SK-N-SH (cell line): Measurements from ENCODE around the gene PHYKPL. TPM values are rescaled to one million over a fixed set of nuclear protein-coding genes. Genes with fewer than 3 reads are reported as not detected.

Source experiments
- CTCF ChIA-PET: fragments of 300-600, 350-600 bp; formaldehyde crosslinking; extraction: SDS; loops from one replicate; lab custom pipeline; 2021; lab: Yijun Ruan, JAX
- POLR2A ChIA-PET: fragments of 350-600 bp; sonication (Branson Sonifier 250); formaldehyde crosslinking; extraction: SDS; loops from one replicate; lab custom pipeline; 2020; ENCODE audit warnings: antibody characterized with exemption, inconsistent platforms; lab: Yijun Ruan, JAX
- DNase-seq: peaks from one replicate; pipeline ENCODE4 v3.0.0; 2012
- H2AFZ ChIP-seq: fragments of 200-600 bp; sonication (generic); 2 replicates; pipeline ENCODE4 v1.8.1; 2016; ENCODE audit warnings: antibody characterized with exemption, mild to moderate bottlenecking, low read depth
- H3F3A ChIP-seq: fragments of 200-600 bp; sonication (generic); replicated peaks from 2 replicates; pipeline ENCODE3; 2016; ENCODE audit warnings: antibody characterized with exemption, mild to moderate bottlenecking; ENCODE audit not compliant: insufficient read depth
- H3K27ac ChIP-seq, 2 experiments: fragments of 200-500 bp in 1 of 2; fragments of 200-600 bp in 1 of 2; sonication (Bioruptor generic) in 1 of 2; sonication (generic), shearing (Covaris generic) in 1 of 2; 2 replicates each; pipeline versions ENCODE4 v1.5.1 to v1.6.1; 2014 to 2016; ENCODE audit warnings: low read depth in 2 of 2, inconsistent platforms in 1 of 2, low read length in 1 of 2, mild to moderate bottlenecking in 1 of 2, mixed read lengths in 1 of 2
- H3K27me3 ChIP-seq: fragments of 200-600 bp; sonication (generic), shearing (Covaris generic); 2 replicates; pipeline ENCODE4 v1.6.1; 2016; ENCODE audit warnings: mixed run types; ENCODE audit not compliant: insufficient read depth
- H3K36me3 ChIP-seq, 2 experiments: fragments of 200-500 bp in 1 of 2; fragments of 200-600 bp in 1 of 2; sonication (Bioruptor generic) in 1 of 2; sonication (generic) in 1 of 2; replicated peaks in 1 of 2; 2 replicates each; pipeline versions ENCODE3 to v1.5.1; 2014 to 2016; ENCODE audit warnings: low read length in 1 of 2, mild to moderate bottlenecking in 1 of 2; ENCODE audit not compliant: insufficient read depth in 2 of 2, control insufficient read depth in 1 of 2
- H3K4me1 ChIP-seq, 2 experiments: fragments of 200-500 bp in 1 of 2; fragments of 200-600 bp in 1 of 2; sonication (Bioruptor generic) in 1 of 2; sonication (generic), shearing (Covaris generic) in 1 of 2; 2 replicates each; pipeline versions ENCODE4 v1.5.1 to v1.6.1; 2014 to 2016; ENCODE audit warnings: low read depth in 1 of 2, low read length in 1 of 2, mixed run types in 1 of 2; ENCODE audit not compliant: insufficient read depth in 2 of 2, control insufficient read depth in 1 of 2
- H3K4me2 ChIP-seq: fragments of 200-600 bp; sonication (generic), shearing (Covaris generic); 2 replicates; pipeline ENCODE4 v1.6.1; 2017; ENCODE audit warnings: mixed run types
- H3K4me3 ChIP-seq, 2 experiments: fragments of 200-500 bp in 1 of 2; fragments of 200-600 bp in 1 of 2; sonication (Bioruptor generic) in 1 of 2; sonication (generic), shearing (Covaris generic) in 1 of 2; 2 replicates each; pipeline versions ENCODE4 v1.5.1 to v1.8.1; 2014 to 2016; ENCODE audit warnings: low read depth in 2 of 2, inconsistent platforms in 1 of 2, low read length in 1 of 2, mild to moderate bottlenecking in 1 of 2, mixed read lengths in 1 of 2, moderate library complexity in 1 of 2
- H3K79me2 ChIP-seq: fragments of 200-600 bp; sonication (generic); 2 replicates; pipeline ENCODE4 v1.8.1; 2017; ENCODE audit warnings: mild to moderate bottlenecking; ENCODE audit not compliant: insufficient read depth
- H3K9ac ChIP-seq: fragments of 200-600 bp; sonication (generic); 2 replicates; pipeline ENCODE4 v1.6.1; 2017; ENCODE audit warnings: mixed run types
- H3K9me2 ChIP-seq: fragments of 200-600 bp; sonication (generic); 2 replicates; pipeline ENCODE4 v1.6.1; 2017; ENCODE audit warnings: mixed run types
- H3K9me3 ChIP-seq: fragments of 200-600 bp; sonication (generic); 2 replicates; pipeline ENCODE4 v1.6.1; 2017; ENCODE audit warnings: mixed run types, mild to moderate bottlenecking, moderate library complexity
- H4K20me1 ChIP-seq: fragments of 200-600 bp; sonication (generic); 2 replicates; pipeline ENCODE4 v1.6.1; 2017; ENCODE audit warnings: mild to moderate bottlenecking, mixed run types; ENCODE audit not compliant: insufficient read depth
- CHD2 ChIP-seq: fragments of 150-350 bp; IDR thresholded peaks from 2 replicates; pipeline ENCODE4 v1.6.1; 2018; ENCODE audit warnings: low read length; ENCODE audit not compliant: partially characterized antibody
- ELF1 ChIP-seq: IDR thresholded peaks from 2 replicates; pipeline ENCODE4 v1.4.0; 2012
- EP300 ChIP-seq, 2 experiments: IDR thresholded peaks; 2 replicates each; pipeline versions ENCODE4 v1.4.0 to v1.6.1; 2012; ENCODE audit warnings: borderline replicate concordance in 1 of 2, low read depth in 1 of 2, low read length in 1 of 2
- FOSL2 ChIP-seq: IDR thresholded peaks from 2 replicates; pipeline ENCODE4 v1.4.0; 2012; ENCODE audit warnings: low read depth, mild to moderate bottlenecking, moderate library complexity, borderline replicate concordance
- FOXJ3 ChIP-seq: sonication (generic); formaldehyde crosslinking; IDR thresholded peaks from 2 replicates; pipeline ENCODE4 v1.5.1; 2020; ENCODE audit warnings: mild to moderate bottlenecking, missing genetic modification reagents
- FOXM1 ChIP-seq: IDR thresholded peaks from 2 replicates; pipeline ENCODE4 v1.4.0; 2012; ENCODE audit warnings: low read depth, mild to moderate bottlenecking
- GATA2 ChIP-seq: sonication (generic); formaldehyde crosslinking; IDR thresholded peaks from 2 replicates; pipeline ENCODE4 v1.5.0; 2020; ENCODE audit warnings: mild to moderate bottlenecking, missing genetic modification reagents
- NFIC ChIP-seq: IDR thresholded peaks from 2 replicates; pipeline ENCODE4 v1.4.0; 2012; ENCODE audit warnings: borderline replicate concordance
- NRF1 ChIP-seq: IDR thresholded peaks from 2 replicates; pipeline ENCODE4 v1.6.1; 2012; ENCODE audit warnings: low read depth, mild to moderate bottlenecking, low read length
- RFX5 ChIP-seq: IDR thresholded peaks from 2 replicates; pipeline ENCODE4 v1.6.1; 2012; ENCODE audit warnings: mild to moderate bottlenecking, improper control_type of control experiment, low read length
- SMC3 ChIP-seq: IDR thresholded peaks from 2 replicates; pipeline ENCODE4 v1.6.1; 2012; ENCODE audit warnings: low read depth, low read length, improper control_type of control experiment
- TCF12 ChIP-seq: IDR thresholded peaks from 2 replicates; pipeline ENCODE4 v1.4.0; 2012
- TEAD4 ChIP-seq: IDR thresholded peaks from 2 replicates; pipeline ENCODE4 v1.4.0; 2012; ENCODE audit warnings: mild to moderate bottlenecking, borderline replicate concordance; ENCODE audit not compliant: insufficient read depth
- WGBS: methylation state at CpG from one replicate; pipeline ENCODE4 v1.1.6; 2017; ENCODE audit warnings: low lambda C conversion rate; 5-methylcytosine and 5-hydroxymethylcytosine counted together
- polyA plus RNA-seq, 3 experiments: library from polyadenylated mRNA; depleted of rRNA; stranded (reverse); fragments of >200 nt; gene quantifications; 2 replicates each; pipeline ENCODE4 v1.2.3, GENCODE V29; 2012
- TF ChIP-seq, protein P1 (sequence below): IDR thresholded peaks from 2 replicates; pipeline ENCODE4 v1.4.0; 2012; ENCODE audit warnings: low read depth
- TF ChIP-seq, protein P2 (sequence below): fragments of 200-600 bp; sonication (generic); IDR thresholded peaks from 2 replicates; pipeline ENCODE4 v1.6.1; 2017; ENCODE audit warnings: antibody characterized with exemption, mild to moderate bottlenecking, moderate library complexity

The PHYKPL gene
- polyA plus RNA-seq, 1 of the 3 experiments (the other 2 are of a cell fraction): 46.8 TPM

DNA sequence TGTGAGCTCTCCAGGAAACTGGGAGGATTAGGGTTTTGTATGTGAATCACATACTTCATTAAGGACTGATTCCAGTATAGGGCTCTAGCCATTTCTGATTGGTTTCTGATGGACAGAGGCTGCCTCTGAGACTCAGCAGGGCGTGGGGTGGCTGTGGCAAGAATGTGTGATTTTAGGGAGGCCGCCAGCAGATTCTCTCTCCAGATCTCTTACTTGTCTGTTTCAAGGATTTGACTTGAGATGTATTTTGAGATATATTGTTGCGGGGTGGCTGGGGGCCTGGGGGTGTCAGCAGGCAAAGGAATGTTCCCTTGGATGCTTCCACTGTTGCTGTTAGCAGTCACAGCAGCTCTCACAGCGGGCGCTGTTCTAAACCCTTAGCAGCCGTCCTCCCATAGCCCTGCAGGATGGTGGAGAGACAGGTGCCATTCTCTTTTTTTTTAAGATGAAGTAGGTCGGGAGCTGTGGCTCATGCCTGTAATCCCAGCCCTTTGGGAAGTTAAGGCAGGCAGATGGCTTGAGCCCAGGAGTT is 36.3 kb downstream of the PHYKPL start:
- no peak overlapping the region for H3K4me3 ChIP-seq
- H3K79me2 ChIP-seq: no peaks in the 10 kb centered on the region
- no peaks in the 10 kb centered on the region for H3K4me1 ChIP-seq
- H3F3A ChIP-seq: no peaks in the 10 kb centered on the region
- no peak for TF ChIP-seq CHD2
- POLR2A ChIA-PET: interaction anchor here (1.4 kb wide), 1 partner anchor 8 kb away, joined by 3 read pairs; the partner anchor contains the start of gene HNRNPAB
- no peak overlapping the region for H2AFZ ChIP-seq
- CTCF ChIA-PET: interaction anchor here (0.8 to 2.3 kb wide), 6 partner anchors 10 to 393 kb away, joined by 3 to 9 read pairs (median 4); partner anchors contain the start of gene COL23A1
- DNase-seq: no peak
- no peaks in the 10 kb centered on the region for H3K9me3 ChIP-seq
- WGBS: 78% methylated on average over 7 of the region's 7 CpGs
- H3K4me2 ChIP-seq: no peak overlapping the region
- H3K9ac ChIP-seq: no peak overlapping the region
- H3K27ac ChIP-seq: no peak overlapping the region
- H3K27me3 ChIP-seq: no peaks in the 10 kb centered on the region; the same call in 1 of the 2 replicates
- no peaks in the 10 kb centered on the region for H3K9me2 ChIP-seq
- no peaks in the 10 kb centered on the region for H3K36me3 ChIP-seq
- no peaks in the 10 kb centered on the region for H4K20me1 ChIP-seq

DNA sequence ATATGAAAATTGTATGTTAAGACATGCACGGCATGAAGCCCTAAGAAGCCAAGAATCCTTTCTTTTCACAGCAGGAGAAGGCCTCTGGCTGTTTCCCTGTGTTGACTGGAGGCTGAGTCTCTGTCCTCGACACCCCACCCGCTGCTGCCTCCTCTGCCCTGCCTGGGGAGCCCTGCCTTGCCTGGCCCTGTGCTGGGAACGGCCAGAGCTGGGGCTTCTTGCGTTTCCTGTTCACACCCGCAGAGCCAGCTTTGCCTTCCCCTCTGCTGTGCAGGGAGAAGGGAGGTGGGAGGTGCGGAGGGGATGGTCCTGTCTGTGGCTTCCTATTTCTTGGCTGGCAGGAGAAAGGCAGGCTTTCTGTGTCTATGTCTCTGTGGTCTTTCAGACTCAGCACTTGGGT is 38.6 kb downstream of the PHYKPL start:
- Histone ChIP-seq H4K20me1 (no peaks in the 10 kb centered on the region), H3K9me3 (no peaks in the 10 kb centered on the region), H3F3A (no peaks in the 10 kb centered on the region), H2AFZ (no peak overlapping the region)
- POLR2A ChIA-PET: no interaction called here
- TF ChIP-seq, protein P1, sequence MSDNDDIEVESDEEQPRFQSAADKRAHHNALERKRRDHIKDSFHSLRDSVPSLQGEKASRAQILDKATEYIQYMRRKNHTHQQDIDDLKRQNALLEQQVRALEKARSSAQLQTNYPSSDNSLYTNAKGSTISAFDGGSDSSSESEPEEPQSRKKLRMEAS: no peak
- no peak for TF ChIP-seq FOXJ3 (CRISPR knock-in tag)
- no peak for TF ChIP-seq CHD2
- no peak for TF ChIP-seq FOXM1
- TF ChIP-seq EP300 (IDR thresholded peaks at IDR 0.05; ENCODE audit: borderline replicate concordance in 1 of 2, low read depth in 1 of 2, low read length in 1 of 2): no peak
- TF ChIP-seq RFX5: no peak
- no peak for TF ChIP-seq TEAD4
- TF ChIP-seq, protein P2, sequence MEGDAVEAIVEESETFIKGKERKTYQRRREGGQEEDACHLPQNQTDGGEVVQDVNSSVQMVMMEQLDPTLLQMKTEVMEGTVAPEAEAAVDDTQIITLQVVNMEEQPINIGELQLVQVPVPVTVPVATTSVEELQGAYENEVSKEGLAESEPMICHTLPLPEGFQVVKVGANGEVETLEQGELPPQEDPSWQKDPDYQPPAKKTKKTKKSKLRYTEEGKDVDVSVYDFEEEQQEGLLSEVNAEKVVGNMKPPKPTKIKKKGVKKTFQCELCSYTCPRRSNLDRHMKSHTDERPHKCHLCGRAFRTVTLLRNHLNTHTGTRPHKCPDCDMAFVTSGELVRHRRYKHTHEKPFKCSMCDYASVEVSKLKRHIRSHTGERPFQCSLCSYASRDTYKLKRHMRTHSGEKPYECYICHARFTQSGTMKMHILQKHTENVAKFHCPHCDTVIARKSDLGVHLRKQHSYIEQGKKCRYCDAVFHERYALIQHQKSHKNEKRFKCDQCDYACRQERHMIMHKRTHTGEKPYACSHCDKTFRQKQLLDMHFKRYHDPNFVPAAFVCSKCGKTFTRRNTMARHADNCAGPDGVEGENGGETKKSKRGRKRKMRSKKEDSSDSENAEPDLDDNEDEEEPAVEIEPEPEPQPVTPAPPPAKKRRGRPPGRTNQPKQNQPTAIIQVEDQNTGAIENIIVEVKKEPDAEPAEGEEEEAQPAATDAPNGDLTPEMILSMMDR: no peak
- no peak for TF ChIP-seq FOSL2
- no peak for TF ChIP-seq TCF12
- TF ChIP-seq NRF1: no peak
- no peak for TF ChIP-seq GATA2 (CRISPR knock-in tag)
- TF ChIP-seq NFIC: no peak
- no peak for TF ChIP-seq SMC3
- TF ChIP-seq ELF1: no peak
- TF ChIP-seq, all 33 proteins: peak for 0
- H3K79me2 ChIP-seq: no peaks in the 10 kb centered on the region
- no peaks in the 10 kb centered on the region; the same call in 1 of the 2 replicates for H3K27me3 ChIP-seq
- CTCF ChIA-PET: no interaction called here
- H3K4me3 ChIP-seq: no peak overlapping the region
- no peak overlapping the region for H3K4me2 ChIP-seq
- DNase-seq: no peak
- no peaks in the 10 kb centered on the region for H3K4me1 ChIP-seq
- H3K36me3 ChIP-seq: no peaks in the 10 kb centered on the region
- 44% methylated on average over 5 of the region's 7 CpGs for WGBS
- no peak overlapping the region for H3K27ac ChIP-seq
- H3K9me2 ChIP-seq: no peaks in the 10 kb centered on the region
- H3K9ac ChIP-seq: no peak overlapping the region
